Occipital lobe (tissue), 2 donors: Measurements from ENCODE around the gene PIP5K1A. TPM values are rescaled to one million over a fixed set of nuclear protein-coding genes. Genes with fewer than 3 reads are reported as not detected.
A peak's percentile ranks its signal among the peaks of the same experiment; 100 is the strongest.

Source experiments
- DNase-seq: peaks from one replicate; lab custom pipeline; 2025; lab: John Stamatoyannopoulos, UW
- total RNA-seq: library from RNA; depleted of rRNA; stranded (reverse); fragments of >200 nt; gene quantifications from one replicate; pipeline ENCODE4 v1.2.3, GENCODE V29; 2014

PIP5K1A gene
- total RNA-seq, 1 donor from 2014 or later = 56.3 TPM

DNA sequence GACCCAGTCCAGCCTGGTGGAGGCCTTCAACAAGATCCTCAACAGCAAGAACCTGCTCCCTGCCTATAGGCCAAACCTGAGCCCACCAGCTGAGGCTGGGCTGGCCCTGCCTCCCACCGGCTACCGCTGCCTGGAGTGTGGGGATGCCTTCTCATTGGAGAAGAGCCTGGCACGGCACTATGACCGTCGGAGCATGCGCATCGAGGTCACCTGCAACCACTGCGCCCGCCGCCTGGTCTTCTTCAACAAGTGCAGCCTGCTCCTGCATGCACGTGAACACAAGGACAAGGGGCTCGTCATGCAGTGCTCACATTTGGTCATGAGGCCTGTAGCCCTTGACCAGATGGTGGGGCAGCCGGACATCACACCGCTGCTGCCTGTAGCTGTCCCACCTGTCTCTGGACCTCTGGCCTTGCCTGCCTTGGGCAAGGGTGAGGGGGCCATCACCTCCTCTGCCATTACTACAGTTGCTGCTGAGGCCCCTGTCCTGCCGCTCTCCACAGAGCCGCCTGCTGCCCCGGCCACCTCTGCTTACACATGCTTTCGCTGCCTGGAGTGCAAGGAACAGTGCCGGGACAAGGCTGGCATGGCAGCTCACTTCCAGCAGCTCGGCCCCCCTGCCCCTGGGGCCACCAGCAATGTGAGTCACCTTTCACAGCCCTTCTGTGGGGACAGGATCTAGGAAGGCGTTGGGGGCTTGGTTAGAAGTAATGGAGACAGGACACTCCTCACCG is 89.6 kb downstream of the PIP5K1A start:
- no peak for DNase-seq

DNA sequence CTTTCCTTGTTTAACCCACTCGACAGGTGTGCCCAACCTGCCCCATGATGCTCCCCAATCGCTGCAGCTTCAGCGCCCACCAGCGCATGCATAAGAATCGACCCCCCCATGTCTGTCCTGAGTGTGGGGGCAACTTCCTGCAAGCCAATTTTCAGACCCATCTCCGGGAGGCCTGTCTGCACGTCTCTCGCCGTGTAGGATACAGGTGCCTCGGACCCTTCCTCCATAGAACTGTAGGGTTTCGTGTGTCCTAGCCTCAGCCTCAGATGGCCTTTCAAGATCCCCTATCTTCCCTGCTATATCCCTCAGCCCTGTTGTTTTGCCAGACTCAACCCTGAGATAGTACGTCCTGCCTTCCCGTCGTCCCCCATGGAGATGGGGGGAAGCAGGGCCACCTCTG is 90.2 kb downstream of the PIP5K1A start:
- DNase-seq = no peak

DNA sequence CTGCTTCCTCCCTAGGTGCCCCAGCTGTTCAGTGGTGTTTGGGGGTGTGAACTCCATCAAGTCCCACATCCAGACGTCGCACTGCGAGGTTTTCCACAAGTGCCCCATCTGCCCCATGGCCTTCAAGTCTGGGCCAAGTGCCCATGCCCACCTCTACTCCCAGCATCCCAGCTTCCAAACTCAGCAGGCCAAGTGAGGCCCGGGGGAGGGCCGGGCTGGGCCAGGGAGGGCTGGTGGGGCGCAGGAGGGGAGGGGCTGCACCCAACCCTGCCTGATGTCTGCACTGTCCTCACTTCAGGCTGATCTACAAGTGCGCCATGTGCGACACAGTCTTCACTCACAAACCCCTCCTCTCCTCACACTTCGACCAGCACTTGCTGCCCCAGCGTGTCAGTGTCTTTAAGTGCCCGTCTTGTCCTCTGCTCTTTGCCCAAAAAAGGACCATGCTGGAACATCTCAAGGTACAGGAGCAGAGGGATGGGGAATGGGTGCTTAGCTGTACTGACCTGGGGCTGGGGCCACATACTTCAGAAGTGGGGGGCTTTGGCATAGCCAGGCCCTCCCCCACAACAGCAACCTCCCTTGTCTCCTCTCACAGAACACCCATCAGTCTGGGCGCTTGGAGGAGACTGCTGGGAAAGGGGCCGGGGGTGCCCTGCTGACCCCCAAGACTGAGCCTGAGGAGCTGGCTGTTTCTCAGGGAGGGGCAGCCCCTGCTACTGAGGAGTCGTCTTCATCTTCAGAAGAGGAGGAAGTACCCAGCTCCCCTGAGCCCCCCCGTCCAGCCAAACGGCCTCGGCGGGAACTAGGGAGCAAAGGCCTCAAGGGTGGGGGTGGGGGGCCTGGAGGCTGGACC is 91.0 kb downstream of the PIP5K1A start:
- no peak for DNase-seq

DNA sequence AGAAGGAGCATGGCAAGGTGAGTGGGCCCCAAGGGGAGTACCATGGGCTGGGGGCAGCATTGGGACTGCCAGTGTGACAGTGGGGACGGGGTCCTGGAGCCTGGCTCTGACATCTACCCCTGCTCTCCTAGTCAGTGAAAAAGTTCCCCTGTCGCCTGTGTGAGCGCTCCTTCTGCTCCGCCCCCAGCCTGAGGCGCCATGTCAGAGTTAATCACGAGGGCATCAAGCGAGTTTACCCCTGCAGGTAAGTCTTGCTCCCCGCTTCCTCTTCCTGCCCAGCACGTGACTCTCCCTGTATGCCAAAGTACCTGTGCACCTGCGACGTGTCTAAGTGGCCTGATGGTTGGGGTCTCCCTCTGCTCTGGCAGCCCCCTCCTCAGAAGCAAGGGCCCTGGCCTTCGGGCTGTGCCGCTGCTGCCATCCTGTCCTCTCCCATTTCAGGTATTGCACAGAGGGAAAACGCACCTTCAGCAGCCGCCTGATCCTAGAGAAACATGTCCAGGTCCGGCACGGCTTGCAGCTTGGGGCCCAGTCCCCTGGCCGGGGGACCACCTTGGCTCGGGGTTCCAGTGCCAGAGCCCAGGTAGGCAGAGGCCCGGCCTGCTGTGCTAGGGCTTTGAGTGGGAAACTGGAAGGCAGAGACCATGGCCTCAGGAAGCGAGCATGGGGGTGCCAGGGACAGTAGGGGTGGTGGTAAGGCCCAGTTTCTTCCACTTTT is 91.8 kb downstream of the PIP5K1A start:
- DNase-seq = no peak

DNA sequence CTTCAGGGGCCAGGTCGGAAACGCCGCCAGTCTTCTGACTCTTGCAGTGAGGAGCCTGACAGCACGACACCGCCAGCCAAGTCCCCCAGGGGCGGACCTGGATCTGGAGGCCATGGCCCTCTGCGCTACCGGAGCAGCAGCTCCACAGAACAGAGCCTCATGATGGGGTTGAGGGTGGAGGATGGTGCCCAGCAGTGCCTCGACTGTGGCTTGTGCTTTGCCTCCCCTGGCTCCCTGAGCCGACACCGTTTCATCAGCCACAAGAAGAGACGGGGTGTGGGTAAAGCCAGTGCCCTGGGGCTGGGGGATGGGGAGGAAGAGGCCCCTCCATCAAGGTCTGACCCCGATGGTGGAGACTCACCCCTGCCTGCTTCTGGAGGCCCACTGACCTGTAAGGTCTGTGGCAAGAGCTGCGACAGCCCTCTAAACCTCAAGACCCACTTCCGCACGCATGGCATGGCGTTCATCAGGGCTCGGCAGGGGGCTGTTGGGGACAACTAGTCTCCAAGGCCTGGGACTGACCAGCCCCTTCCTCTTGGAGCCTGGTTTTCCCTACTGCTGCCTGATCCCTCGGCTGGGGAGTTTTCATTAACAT is 92.5 kb downstream of the PIP5K1A start:
- DNase-seq = no peak

DNA sequence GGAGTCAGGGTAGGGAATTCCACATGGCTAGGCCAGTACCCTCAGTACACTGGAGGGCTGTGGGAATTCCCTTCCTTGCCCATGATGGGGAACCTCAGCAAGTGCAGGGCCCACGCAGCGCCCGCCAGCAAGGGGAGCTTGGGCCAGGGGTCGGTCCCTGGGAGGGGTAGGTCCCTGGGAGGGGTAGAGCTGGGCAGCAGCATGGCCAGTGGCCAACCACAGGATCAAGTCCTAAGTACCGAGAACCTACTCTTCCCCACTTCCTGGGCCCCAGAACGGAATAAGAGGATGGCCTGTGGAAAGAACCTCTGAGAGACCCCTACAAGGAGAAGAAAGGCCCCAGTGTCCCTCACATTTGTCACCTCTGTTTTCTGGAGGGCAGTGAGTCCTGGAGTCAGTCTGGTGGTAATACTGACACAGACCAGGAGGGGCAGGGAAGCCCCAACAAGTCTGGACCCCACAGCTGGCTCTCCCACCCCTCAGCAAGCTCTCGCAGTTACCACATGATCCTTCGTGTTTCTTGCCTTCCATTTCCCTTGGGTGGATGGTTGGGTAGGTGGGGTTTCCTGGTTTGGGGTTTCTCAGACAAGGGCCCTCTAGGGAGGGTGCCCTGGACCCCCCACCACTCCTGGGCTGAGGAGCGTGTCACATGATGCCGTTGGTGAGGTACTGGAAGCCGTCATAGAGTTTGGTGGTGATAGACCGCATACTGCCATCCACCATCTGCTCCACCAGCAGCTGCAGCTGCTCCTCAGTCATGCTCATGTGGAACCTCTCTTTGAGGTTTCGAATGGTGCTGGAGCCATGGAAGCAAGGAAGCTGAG is 94.1 kb downstream of the PIP5K1A start:
- no peak for DNase-seq

DNA sequence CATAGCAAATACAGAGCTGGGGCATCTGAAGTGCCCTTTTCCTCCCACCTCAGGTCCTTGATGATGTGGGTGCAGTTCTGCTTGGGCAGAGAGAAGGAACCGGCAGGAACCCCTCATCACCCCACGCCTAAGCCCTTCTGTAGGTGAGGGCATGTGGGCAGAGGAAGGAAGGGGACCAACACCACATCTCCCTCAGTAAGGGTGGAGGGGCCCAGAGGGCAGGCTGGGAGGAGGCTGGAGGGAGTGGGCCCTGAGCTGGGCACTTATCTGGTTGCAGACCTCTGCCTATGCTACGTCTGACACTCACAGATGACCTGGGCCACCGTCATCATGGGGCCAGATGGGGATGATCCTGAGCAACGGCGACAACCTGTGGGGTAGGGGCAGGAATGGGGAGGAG is 94.7 kb downstream of the PIP5K1A start:
- no peak for DNase-seq

DNA sequence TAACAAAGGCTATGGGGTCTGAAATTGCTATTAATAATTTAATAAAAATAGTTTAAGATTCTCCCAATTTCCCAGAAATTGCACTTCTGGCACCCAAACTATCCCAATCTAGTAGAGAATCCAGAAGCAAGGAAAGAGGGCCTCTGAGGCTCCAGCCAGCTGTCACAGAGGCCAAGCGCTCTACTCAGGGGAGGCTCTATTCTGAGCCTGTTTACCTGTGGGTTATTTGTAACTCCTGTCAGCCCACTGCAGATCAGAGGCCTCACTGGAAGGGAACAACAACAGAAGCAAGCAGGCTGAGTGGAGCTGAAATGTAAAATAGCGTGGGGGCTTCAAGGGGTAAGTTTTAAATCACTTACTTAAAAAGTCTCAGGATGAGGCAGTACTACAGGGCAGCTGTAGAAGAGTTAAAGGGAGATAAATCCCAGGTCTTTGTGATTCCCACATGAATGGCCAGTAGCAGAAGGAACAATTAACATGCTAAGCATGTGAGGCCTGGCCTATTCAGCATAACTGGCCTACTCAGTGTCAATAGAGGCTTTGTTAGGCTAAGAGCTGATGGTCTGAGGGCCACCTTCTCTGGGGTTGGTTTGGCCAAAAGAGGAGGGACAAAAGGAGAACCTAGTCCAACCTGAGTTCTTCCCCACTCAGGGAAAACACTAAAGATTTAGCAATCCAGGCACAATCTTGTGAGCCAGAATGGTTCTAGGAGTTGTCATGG is 96.5 kb downstream of the PIP5K1A start:
- peak; percentile 29 for DNase-seq

Other genes starting within 250 kb of the PIP5K1A start
- 35.6 TPM for gene CERS2, start 223.7 kb upstream of the PIP5K1A start, total RNA-seq
- not detected for gene ANXA9, start 216.3 kb upstream of the PIP5K1A start, total RNA-seq
- gene MINDY1, start 191.7 kb upstream of the PIP5K1A start, total RNA-seq = 10.5 TPM
- gene PRUNE1, start 190.1 kb upstream of the PIP5K1A start, total RNA-seq = 25.3 TPM
- 0.16 TPM for gene BNIPL, start 162.0 kb upstream of the PIP5K1A start, total RNA-seq
- gene C1orf56, start 150.8 kb upstream of the PIP5K1A start, total RNA-seq = 3.4 TPM
- 33.4 TPM for gene CDC42SE1, start 138.9 kb upstream of the PIP5K1A start, total RNA-seq
- gene MLLT11, start 138.2 kb upstream of the PIP5K1A start, total RNA-seq = 77.2 TPM
- 12.6 TPM for gene GABPB2, start 127.8 kb upstream of the PIP5K1A start, total RNA-seq
- gene SEMA6C, start 51.9 kb upstream of the PIP5K1A start, total RNA-seq = 18.6 TPM
- gene TNFAIP8L2, start 41.9 kb upstream of the PIP5K1A start, total RNA-seq = 0.78 TPM
- gene LYSMD1, start 32.6 kb upstream of the PIP5K1A start, total RNA-seq = 16.4 TPM
- gene SCNM1, start 32.4 kb upstream of the PIP5K1A start, total RNA-seq = 35.6 TPM
- not detected for gene TMOD4, start 22.6 kb upstream of the PIP5K1A start, total RNA-seq
- 75.3 TPM for gene VPS72, start 8.4 kb upstream of the PIP5K1A start, total RNA-seq
- gene PSMD4, start 56.2 kb downstream of the PIP5K1A start, total RNA-seq = 82.0 TPM
- 6.9 TPM for gene ZNF687, start 83.7 kb downstream of the PIP5K1A start, total RNA-seq
- gene PI4KB, start 128.9 kb downstream of the PIP5K1A start, total RNA-seq = 26.4 TPM
- gene RFX5, start 148.7 kb downstream of the PIP5K1A start, total RNA-seq = 25.0 TPM
- gene SELENBP1, start 174.2 kb downstream of the PIP5K1A start, total RNA-seq = 9.2 TPM
- gene PSMB4, start 201.0 kb downstream of the PIP5K1A start, total RNA-seq = 290 TPM